A673 (cell line): ENCODE data around the gene MLKL. TPM values are rescaled to one million over a fixed set of nuclear protein-coding genes. Genes with fewer than 3 reads are reported as not detected.
"Not testable (repeated sequence)": the region's sequence is repeated elsewhere in the genome, so short reads cannot be mapped to it uniquely, and the experiment has no call there.

Experiments used
- BruUV-seq: library from RNA; stranded (reverse); fragments of 400-500 nt; replicated peaks from 2 replicates; lab custom pipeline; 2021; lab: Mats Ljungman, UMichigan
- CTCF ChIA-PET: fragments of 300-600 bp; sonication (Branson Sonifier 250); formaldehyde crosslinking; loops from one replicate; lab custom pipeline; 2022; ENCODE audit warnings: antibody characterized with exemption; lab: Charles Lee
- POLR2A ChIA-PET: fragments of 300-600 bp; sonication (Branson Sonifier 250); formaldehyde crosslinking; loops from one replicate; lab custom pipeline; 2022; ENCODE audit warnings: antibody characterized with exemption; ENCODE audit not compliant: low non-redundant PET; lab: Charles Lee
- DNase-seq: peaks from one replicate; pipeline ENCODE4 v3.0.0-alpha.2; 2015; ENCODE audit warnings: low spot score
- H3K27ac ChIP-seq: fragments of 200-600 bp; sonication (generic); 2 replicates; pipeline ENCODE4 v1.5.1; 2016; ENCODE audit warnings: mixed run types, low read depth, mild to moderate bottlenecking, mixed read lengths, antibody characterized with exemption, low read length; ENCODE audit not compliant: poor library complexity, severe bottlenecking
- H3K27me3 ChIP-seq: fragments of 200-600 bp; sonication (generic); replicated peaks from 2 replicates; pipeline ENCODE4 v1.6.1; 2017; ENCODE audit warnings: mixed run types, low read depth, mild to moderate bottlenecking, mixed read lengths, antibody characterized with exemption, low read length; ENCODE audit not compliant: insufficient read depth, poor library complexity
- H3K36me3 ChIP-seq: fragments of 200-600 bp; sonication (generic); 2 replicates; pipeline ENCODE4 v1.6.1; 2016; ENCODE audit warnings: mixed run types, mild to moderate bottlenecking, mixed read lengths, antibody characterized with exemption, low read length; ENCODE audit not compliant: insufficient read depth, poor library complexity, severe bottlenecking
- H3K4me1 ChIP-seq: fragments of 200-600 bp; sonication (generic); 2 replicates; pipeline ENCODE4 v1.6.1; 2017; ENCODE audit warnings: mixed run types, mild to moderate bottlenecking, mixed read lengths, antibody characterized with exemption, low read length; ENCODE audit not compliant: insufficient read depth, poor library complexity, severe bottlenecking
- H3K4me3 ChIP-seq: fragments of 200-600 bp; sonication (generic); 2 replicates; pipeline ENCODE4 v1.5.1; 2016; ENCODE audit warnings: low read depth, mixed run types, mild to moderate bottlenecking, mixed read lengths, low read length; ENCODE audit not compliant: poor library complexity, severe bottlenecking
- H3K9me3 ChIP-seq: fragments of 200-600 bp; sonication (generic); 2 replicates; pipeline ENCODE4 v1.6.1; 2016; ENCODE audit warnings: mixed run types, low read depth, mild to moderate bottlenecking, mixed read lengths, antibody characterized with exemption, low read length; ENCODE audit not compliant: poor library complexity, severe bottlenecking
- EZH2 ChIP-seq: fragments of 200-600 bp; sonication (generic); IDR thresholded peaks from 2 replicates; pipeline ENCODE4 v1.6.1; 2017; ENCODE audit warnings: borderline replicate concordance, low read depth, mild to moderate bottlenecking, mixed read lengths, antibody characterized with exemption, low read length; ENCODE audit not compliant: poor library complexity, severe bottlenecking
- intact Hi-C: fragments of 100-400 bp; cut with micrococcal nuclease; formaldehyde crosslinking; loops from one replicate; pipeline ENCODE4 v1.10.0; 2022; ENCODE audit not compliant: unreplicated experiment
- total RNA-seq: library from RNA; stranded (reverse); gene quantifications from 2 replicates; pipeline ENCODE4 v1.2.3, GENCODE V29; 2021
- TF ChIP-seq, protein P1 (sequence below): fragments of 300-800, 200-600 bp; sonication (generic); conservative IDR thresholded peaks from 2 replicates; pipeline ENCODE4 v1.5.1; 2017; ENCODE audit warnings: low read depth, mild to moderate bottlenecking, antibody characterized with exemption, low read length, moderate library complexity, mixed read lengths

MLKL gene
- total RNA-seq, 1 experiment from 2014 or later, result 5.5 TPM

DNA sequence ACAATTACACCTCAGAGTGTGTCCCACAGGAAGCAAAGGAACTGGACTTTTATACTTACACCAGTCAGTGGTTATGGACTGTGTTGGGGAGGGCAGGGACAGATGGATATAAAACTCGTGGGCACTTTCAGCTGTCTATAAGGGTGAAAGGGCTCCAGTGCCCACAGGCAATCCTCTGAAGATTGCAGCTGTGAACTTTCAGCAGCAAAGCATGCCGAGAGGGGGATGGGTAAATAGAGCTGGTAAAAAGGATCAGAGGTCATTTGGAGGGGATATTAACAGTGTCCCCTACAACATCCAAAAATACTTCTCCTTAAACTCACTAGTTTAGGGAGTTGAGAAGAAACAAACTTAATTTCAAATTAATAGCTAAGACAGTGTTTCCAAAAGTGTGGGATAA lies 20.7 kb downstream of the MLKL start:
- Histone ChIP-seq H3K36me3 (no peaks in the 10 kb centered on the region), H3K4me3 (no peak overlapping the region), H3K27ac (no peak overlapping the region), H3K4me1 (no peaks in the 10 kb centered on the region), H3K9me3 (no peaks in the 10 kb centered on the region), H3K27me3 (no peaks in the 10 kb centered on the region)
- intact Hi-C loops, result no loop called here
- TF ChIP-seq, protein P1, sequence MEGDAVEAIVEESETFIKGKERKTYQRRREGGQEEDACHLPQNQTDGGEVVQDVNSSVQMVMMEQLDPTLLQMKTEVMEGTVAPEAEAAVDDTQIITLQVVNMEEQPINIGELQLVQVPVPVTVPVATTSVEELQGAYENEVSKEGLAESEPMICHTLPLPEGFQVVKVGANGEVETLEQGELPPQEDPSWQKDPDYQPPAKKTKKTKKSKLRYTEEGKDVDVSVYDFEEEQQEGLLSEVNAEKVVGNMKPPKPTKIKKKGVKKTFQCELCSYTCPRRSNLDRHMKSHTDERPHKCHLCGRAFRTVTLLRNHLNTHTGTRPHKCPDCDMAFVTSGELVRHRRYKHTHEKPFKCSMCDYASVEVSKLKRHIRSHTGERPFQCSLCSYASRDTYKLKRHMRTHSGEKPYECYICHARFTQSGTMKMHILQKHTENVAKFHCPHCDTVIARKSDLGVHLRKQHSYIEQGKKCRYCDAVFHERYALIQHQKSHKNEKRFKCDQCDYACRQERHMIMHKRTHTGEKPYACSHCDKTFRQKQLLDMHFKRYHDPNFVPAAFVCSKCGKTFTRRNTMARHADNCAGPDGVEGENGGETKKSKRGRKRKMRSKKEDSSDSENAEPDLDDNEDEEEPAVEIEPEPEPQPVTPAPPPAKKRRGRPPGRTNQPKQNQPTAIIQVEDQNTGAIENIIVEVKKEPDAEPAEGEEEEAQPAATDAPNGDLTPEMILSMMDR, result no peak
- TF ChIP-seq EZH2, result no peak
- DNase-seq, result no peak
- ChIA-PET POLR2A (interaction anchor here (0.6 kb wide), 1 partner anchor 41 kb away, joined by 3 read pairs; no protein-coding TSS in a partner anchor), CTCF (no interaction called here)
- BruUV-seq, result no TSS peak

DNA sequence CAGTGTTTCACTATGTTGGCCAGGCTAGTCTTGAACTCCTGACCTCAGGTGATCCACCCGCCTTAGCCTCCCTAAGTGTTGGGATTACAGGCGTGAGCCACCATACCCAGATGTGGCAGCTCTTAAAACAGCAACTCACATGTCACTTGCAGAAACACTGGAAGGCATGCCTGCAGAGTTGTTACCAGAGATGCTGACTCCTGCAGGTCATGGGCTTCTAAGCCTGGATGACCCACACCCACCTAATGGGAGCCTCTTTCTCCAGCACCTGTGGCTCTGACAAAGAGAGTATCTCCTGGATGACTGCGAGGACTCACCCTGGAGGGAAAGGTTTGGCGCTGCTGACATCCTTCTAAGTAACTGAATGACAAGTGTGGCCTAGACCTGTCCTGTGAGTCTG lies 22.8 kb downstream of the MLKL start:
- ChIA-PET POLR2A (no interaction called here), CTCF (no interaction called here)
- intact Hi-C loops, result no loop called here
- no peak overlapping the region for H3K27ac ChIP-seq
- H3K9me3 ChIP-seq, result no peaks in the 10 kb centered on the region
- DNase-seq, result no peak
- no peaks in the 10 kb centered on the region for H3K4me1 ChIP-seq
- no peak overlapping the region for H3K4me3 ChIP-seq
- H3K27me3 ChIP-seq, result no peaks in the 10 kb centered on the region
- no peaks in the 10 kb centered on the region for H3K36me3 ChIP-seq
- BruUV-seq, result no TSS peak
- TF ChIP-seq, protein P1, result no peak
- TF ChIP-seq EZH2, result no peak

DNA sequence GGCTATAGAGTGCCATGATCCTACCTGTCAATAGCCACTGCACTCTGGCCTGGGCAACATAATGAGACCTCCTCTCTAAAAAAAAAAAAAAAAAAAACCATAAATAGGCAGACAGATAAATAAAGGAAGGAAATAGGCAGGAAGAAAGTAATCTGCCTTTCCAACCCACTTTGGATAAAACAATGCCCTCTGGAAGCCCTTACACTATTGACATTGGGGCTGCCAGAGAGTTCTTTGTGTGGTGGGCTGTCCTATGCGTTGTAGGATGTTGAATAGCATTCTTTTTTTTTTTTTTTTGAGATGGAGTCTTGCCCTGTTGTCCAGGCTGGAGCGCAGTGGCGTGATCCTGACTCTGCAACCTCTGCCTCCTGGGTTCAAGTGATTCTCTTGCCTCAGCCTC lies 26.8 kb downstream of the MLKL start:
- Histone ChIP-seq H3K27ac (no peak overlapping the region), H3K27me3 (no peaks in the 10 kb centered on the region), H3K4me3 (no peak overlapping the region), H3K4me1 (no peaks in the 10 kb centered on the region), H3K36me3 (no peaks in the 10 kb centered on the region), H3K9me3 (no peaks in the 10 kb centered on the region)
- no TSS peak for BruUV-seq
- TF ChIP-seq, protein P1, result no peak
- TF ChIP-seq EZH2, result no peak
- no peak for DNase-seq
- CTCF ChIA-PET, result no interaction called here
- intact Hi-C loops, result no loop called here
- POLR2A ChIA-PET, result no interaction called here

DNA sequence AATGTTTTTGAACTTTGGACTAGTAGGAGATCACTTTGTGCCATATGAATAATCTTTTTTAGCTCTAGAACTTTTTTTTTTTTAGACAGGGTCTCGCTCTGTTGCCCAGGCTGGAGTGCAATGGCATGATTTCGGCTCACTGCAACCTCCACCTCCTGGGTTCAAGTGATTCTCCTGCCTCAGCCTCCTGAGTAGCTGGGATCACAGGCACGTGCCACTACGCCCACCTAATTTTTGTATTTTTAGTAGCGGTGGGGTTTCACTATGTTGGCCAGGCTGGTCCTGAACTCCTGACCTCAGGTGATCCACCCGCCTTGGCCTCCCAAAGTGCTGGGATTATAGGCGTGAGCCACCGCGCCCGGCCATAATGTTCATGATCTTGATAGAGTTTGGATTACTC lies 31.8 kb downstream of the MLKL start:
- CTCF ChIA-PET, result not testable (repeated sequence)

More for the DNA sequence above, 31.8 kb downstream of the MLKL start:
- H3K27ac ChIP-seq, H3K27me3 ChIP-seq, BruUV-seq, H3K4me1 ChIP-seq, DNase-seq, H3K9me3 ChIP-seq, intact Hi-C loops, POLR2A ChIA-PET, H3K4me3 ChIP-seq: not testable (repeated sequence)
- H3K36me3 ChIP-seq, result peaks cover 16% of the 10 kb centered on the region
